Stimulated activated CD4-positive, alpha-beta T cell treated with anti-CD3 and anti-CD28 coated beads, Interleukin-1b, Interleukin-23, amount 100 ng/mL, for 24 hours (primary cell): ENCODE measurements around the gene NHSL2.

Experiments used
- DNase-seq, 4 experiments: peaks; one replicate each; pipeline ENCODE4 v3.0.0-alpha.2; 2020; ENCODE audit warnings: low read depth in 4 of 4, low spot score in 1 of 4

NHSL2 gene

GRCh38 chrX:72126539-72127140 is 216.0 kb downstream of the NHSL2 start:
- peak; percentile 61 to 85 (median 66) for DNase-seq

- no peak for DNase-seq
These were observed 216.7 kb downstream of the NHSL2 start for GRCh38 chrX:72127332-72127731.

GRCh38 chrX:72128183-72128834 is 217.7 kb downstream of the NHSL2 start:
- DNase-seq, result no peak

- peak in 1 of 4 experiments; percentile 14 for DNase-seq
These were observed 218.2 kb downstream of the NHSL2 start for GRCh38 chrX:72128881-72129280.

GRCh38 chrX:72129661-72130060 is 219.0 kb downstream of the NHSL2 start:
- DNase-seq, result no peak

GRCh38 chrX:72130156-72130761 is 219.6 kb downstream of the NHSL2 start:
- DNase-seq, result no peak

GRCh38 chrX:72130762-72131250 is 220.2 kb downstream of the NHSL2 start:
- DNase-seq, result no peak

- peak in 3 of 4 experiments; percentile 18 to 28 (median 22) for DNase-seq
These were observed 221.0 kb downstream of the NHSL2 start, which contains the start of gene RTL5 for GRCh38 chrX:72131317-72132294. Gene RTL5 (minus strand): TSS chrX:72131915.

- DNase-seq, result no peak
These were observed 221.8 kb downstream of the NHSL2 start for GRCh38 chrX:72132456-72132855.

- no peak for DNase-seq
These were observed 223.4 kb downstream of the NHSL2 start for GRCh38 chrX:72133851-72134546.

GRCh38 chrX:72137846-72138495 is 227.3 kb downstream of the NHSL2 start:
- DNase-seq, result no peak

GRCh38 chrX:72139538-72139937 is 228.9 kb downstream of the NHSL2 start:
- DNase-seq, result no peak

- DNase-seq, result no peak
These were observed 230.8 kb downstream of the NHSL2 start for GRCh38 chrX:72141372-72142004.

GRCh38 chrX:72142094-72142793 is 231.6 kb downstream of the NHSL2 start:
- DNase-seq, result no peak

GRCh38 chrX:72142794-72143608 is 232.4 kb downstream of the NHSL2 start:
- DNase-seq, result no peak

- no peak for DNase-seq
These were observed 232.9 kb downstream of the NHSL2 start for GRCh38 chrX:72143609-72143907.

GRCh38 chrX:72145181-72145580 is 234.5 kb downstream of the NHSL2 start:
- DNase-seq, result no peak

GRCh38 chrX:72146527-72146926 is 235.9 kb downstream of the NHSL2 start:
- DNase-seq, result no peak
